Measurements from ENCODE around the gene YKT6. TPM values are rescaled to one million over a fixed set of nuclear protein-coding genes. Genes with fewer than 3 reads are reported as not detected.

YKT6 gene
- total RNA-seq: 58.7 TPM
- long read RNA-seq, transcript YKT6-201 (7 exons, 2,696 nt): major isoform, 32 of 44 reads
- long read RNA-seq, partial matches to known transcripts: 1 of 44 reads
- long read RNA-seq, other reads (novel, unspliced or antisense): 8 of 44 reads

GRCh38 chr7:44200699-44201461 is at the start of gene YKT6:
TSS of gene YKT6 (plus strand) at chr7:44200978. CDS start at chr7:44201136, 158 bp downstream.
- peak; percentile 57 for TF ChIP-seq CTCF (IDR thresholded peaks at IDR 0.05)
- intact Hi-C loops (cut with DNase I): no loop called here
- H3K4me1 ChIP-seq: peaks cover 12% of the 10 kb centered on the region
- peaks cover 8% of the 10 kb centered on the region for H3K27me3 ChIP-seq (ENCODE audit: low read depth)
- H3K4me3 ChIP-seq: peak within 1 kb of the TSS; percentile 73
- peak; percentile 100 for ATAC-seq
- peak; percentile 96 for DNase-seq
- H3K36me3 ChIP-seq: peaks cover 18% of the 10 kb centered on the region
- no peaks in the 10 kb centered on the region for H3K9me3 ChIP-seq
- peak within 1 kb of the TSS; percentile 74 for H3K27ac ChIP-seq

- no peak for TF ChIP-seq CTCF (IDR thresholded peaks at IDR 0.05)
- no peak overlapping the region for H3K4me3 ChIP-seq
- DNase-seq: no peak
- ATAC-seq: no peak
- H3K27ac ChIP-seq: no peak overlapping the region
- intact Hi-C loops (cut with DNase I): no loop called here
- no peaks in the 10 kb centered on the region for H3K9me3 ChIP-seq
- peaks cover 8% of the 10 kb centered on the region for H3K27me3 ChIP-seq (ENCODE audit: low read depth)
- H3K36me3 ChIP-seq: no peaks in the 10 kb centered on the region
- H3K4me1 ChIP-seq: no peaks in the 10 kb centered on the region
Measured at GRCh38 chr7:44151956-44152355, 48.8 kb upstream of the YKT6 start.

GRCh38 chr7:44152971-44153947 is 47.5 kb upstream of the YKT6 start:
- Histone ChIP-seq H3K27me3 (ENCODE audit: low read depth) (no peaks in the 10 kb centered on the region), H3K9me3 (no peaks in the 10 kb centered on the region), H3K27ac (no peak overlapping the region), H3K36me3 (no peaks in the 10 kb centered on the region), H3K4me3 (no peak overlapping the region), H3K4me1 (no peaks in the 10 kb centered on the region)
- DNase-seq (no peak), ATAC-seq (no peak)
- intact Hi-C loops (cut with DNase I): no loop called here
- no peak for TF ChIP-seq CTCF (IDR thresholded peaks at IDR 0.05)

GRCh38 chr7:44153948-44154335 is 46.8 kb upstream of the YKT6 start:
- no peak for ATAC-seq
- intact Hi-C loops (cut with DNase I): no loop called here
- no peaks in the 10 kb centered on the region for H3K27me3 ChIP-seq (ENCODE audit: low read depth)
- H3K9me3 ChIP-seq: no peaks in the 10 kb centered on the region
- H3K27ac ChIP-seq: no peak overlapping the region
- no peak overlapping the region for H3K4me3 ChIP-seq
- H3K36me3 ChIP-seq: no peaks in the 10 kb centered on the region
- H3K4me1 ChIP-seq: no peaks in the 10 kb centered on the region
- TF ChIP-seq CTCF (IDR thresholded peaks at IDR 0.05): no peak
- DNase-seq: no peak

GRCh38 chr7:44154703-44155102 is 46.1 kb upstream of the YKT6 start:
- intact Hi-C loops (cut with DNase I): no loop called here
- H3K27ac ChIP-seq: no peak overlapping the region
- no peaks in the 10 kb centered on the region for H3K36me3 ChIP-seq
- TF ChIP-seq CTCF (IDR thresholded peaks at IDR 0.05): no peak
- no peak overlapping the region for H3K4me3 ChIP-seq
- DNase-seq (no peak), ATAC-seq (no peak)
- no peaks in the 10 kb centered on the region for H3K27me3 ChIP-seq (ENCODE audit: low read depth)
- H3K9me3 ChIP-seq: no peaks in the 10 kb centered on the region
- no peaks in the 10 kb centered on the region for H3K4me1 ChIP-seq

Data from lower lobe of right lung (tissue), 2 donors.